HTR-8/SVneo (cell line): ENCODE results near the gene ZDHHC21.
"Not testable (repeated sequence)": the region's sequence is repeated elsewhere in the genome, so short reads cannot be mapped to it uniquely, and the experiment has no call there.

Experiments used
- DNase-seq: peaks from one replicate; pipeline ENCODE4 v3.0.0; 2011; ENCODE audit warnings: low spot score, mixed read lengths; ENCODE audit not compliant: insufficient read length
- FAIRE-seq: peaks from 2 replicates; lab custom pipeline; 2011; peaks lifted over from hg19 to GRCh38; lab: Jason Lieb, UNC

ZDHHC21 gene

GRCh38 chr9:14686168-14686567 lies 7.1 kb downstream of the ZDHHC21 start:
- DNase-seq (no peak), FAIRE-seq (no peak)

DNA sequence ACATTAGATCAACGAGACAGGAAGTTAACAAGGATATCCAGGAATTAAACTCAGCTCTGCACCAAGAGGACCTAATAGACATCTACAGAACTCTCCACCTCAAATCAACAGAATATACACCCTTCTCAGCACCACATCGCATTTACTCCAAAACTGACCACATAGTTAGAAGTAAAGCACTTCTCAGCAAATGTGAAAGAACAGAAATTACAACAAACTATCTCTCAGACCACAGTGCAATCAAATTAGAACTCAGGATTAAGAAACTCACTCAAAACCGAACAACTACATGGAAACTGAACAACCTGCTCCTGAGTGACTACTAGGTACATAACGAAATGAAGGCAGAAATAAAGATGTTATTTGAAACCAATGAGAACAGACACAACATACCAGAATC lies 10.6 kb downstream of the ZDHHC21 start:
- DNase-seq, FAIRE-seq: not testable (repeated sequence)

DNA sequence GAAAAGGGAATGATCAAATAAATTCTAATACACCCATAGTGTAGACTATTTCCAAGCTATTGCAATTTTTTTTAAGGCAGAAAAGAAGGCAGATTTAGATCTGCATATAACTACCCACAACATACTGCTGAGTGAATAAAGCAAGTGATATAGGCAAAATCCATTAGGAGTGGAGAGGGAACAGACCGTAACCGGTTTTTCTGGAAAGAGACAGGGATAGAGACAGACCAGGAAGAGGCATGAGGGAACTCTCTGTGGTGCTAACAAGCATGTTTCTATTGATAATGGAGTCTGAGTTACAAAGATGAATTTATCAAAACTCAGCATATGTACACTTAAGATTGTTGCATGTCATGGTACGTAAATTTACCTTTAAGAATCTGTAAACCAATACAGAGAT lies 14.5 kb downstream of the ZDHHC21 start:
- FAIRE-seq (no peak), DNase-seq (no peak)

GRCh38 chr9:14677872-14678271 lies 15.4 kb downstream of the ZDHHC21 start:
- FAIRE-seq (no peak), DNase-seq (no peak)

- DNase-seq (no peak), FAIRE-seq (no peak)
Observed at GRCh38 chr9:14677396-14677795, 15.8 kb downstream of the ZDHHC21 start.

DNA sequence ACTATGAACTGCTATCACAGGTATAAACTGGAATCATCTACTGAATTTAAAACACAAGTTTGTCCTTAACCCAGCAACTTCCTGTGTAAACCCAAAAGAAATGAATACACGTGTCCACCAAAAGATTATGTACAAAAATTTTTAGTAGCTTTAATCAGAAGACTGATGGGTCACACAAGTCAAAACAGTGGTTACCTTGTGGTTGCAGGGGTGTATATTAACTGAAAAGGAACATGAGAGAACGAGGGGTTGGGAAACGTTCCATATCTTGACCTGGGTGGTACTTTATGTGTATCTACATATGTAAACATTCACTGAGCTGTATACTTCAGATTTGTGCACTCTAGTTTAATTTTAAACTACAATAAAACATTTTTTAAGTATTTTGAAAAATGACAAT lies 18.6 kb downstream of the ZDHHC21 start:
- DNase-seq, result no peak
- no peak for FAIRE-seq

DNA sequence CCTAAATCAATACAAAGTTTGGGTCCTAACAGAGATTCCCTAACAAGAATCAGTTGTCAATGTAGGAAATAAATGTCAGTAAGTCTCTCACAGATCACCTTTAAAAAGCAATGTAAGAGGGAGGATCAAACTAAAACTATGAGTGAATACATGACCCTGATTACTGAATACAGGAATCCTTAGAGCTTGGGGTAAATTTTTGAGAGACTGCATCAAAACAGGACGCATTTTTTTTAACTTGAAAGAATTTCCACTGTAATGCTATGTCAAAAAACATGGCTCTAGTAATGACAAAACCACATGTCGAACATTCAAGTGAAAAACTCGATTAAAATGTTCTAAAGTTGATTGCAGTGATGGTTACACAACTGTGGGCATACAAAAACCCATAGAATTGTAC lies 21.9 kb downstream of the ZDHHC21 start:
- FAIRE-seq (no peak), DNase-seq (no peak)

GRCh38 chr9:14670718-14671117 lies 22.5 kb downstream of the ZDHHC21 start:
- FAIRE-seq, result no peak
- DNase-seq, result no peak

- FAIRE-seq, DNase-seq: not testable (repeated sequence)
Observed at GRCh38 chr9:14664022-14664421, 29.2 kb downstream of the ZDHHC21 start.

DNA sequence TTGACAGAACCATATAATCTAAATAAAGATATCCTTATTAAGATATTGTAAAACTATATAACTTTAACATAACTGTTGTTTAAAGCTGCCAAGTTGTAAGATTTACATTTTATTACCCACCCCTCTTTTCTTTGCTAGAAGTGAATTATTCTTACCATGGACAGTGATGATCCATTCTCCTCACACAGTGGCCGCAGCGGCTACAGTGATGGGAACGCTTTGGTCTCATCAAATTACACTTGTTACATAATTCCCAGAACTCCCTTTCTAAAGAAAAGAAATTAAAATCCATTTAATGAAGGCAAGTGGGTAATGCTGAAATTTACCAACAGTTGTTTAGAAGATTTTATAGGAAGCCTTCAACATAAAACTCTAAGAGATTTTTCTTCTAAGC lies 31.2 kb downstream of the ZDHHC21 start:
- DNase-seq, result no peak
- FAIRE-seq, result no peak

- DNase-seq, result no peak
Observed at GRCh38 chr9:14661421-14662059, 31.7 kb downstream of the ZDHHC21 start.

GRCh38 chr9:14660721-14661120 lies 32.5 kb downstream of the ZDHHC21 start:
- DNase-seq (no peak), FAIRE-seq (no peak)

More at GRCh38 chr9:14661421-14662059, 31.7 kb downstream of the ZDHHC21 start:
- no peak for FAIRE-seq

- no peak for FAIRE-seq
Observed at GRCh38 chr9:14654932-14655331, 38.3 kb downstream of the ZDHHC21 start.

GRCh38 chr9:14653511-14653910 lies 39.7 kb downstream of the ZDHHC21 start:
- FAIRE-seq, result no peak
- DNase-seq, result no peak

More at GRCh38 chr9:14654932-14655331, 38.3 kb downstream of the ZDHHC21 start:
- DNase-seq, result no peak

DNA sequence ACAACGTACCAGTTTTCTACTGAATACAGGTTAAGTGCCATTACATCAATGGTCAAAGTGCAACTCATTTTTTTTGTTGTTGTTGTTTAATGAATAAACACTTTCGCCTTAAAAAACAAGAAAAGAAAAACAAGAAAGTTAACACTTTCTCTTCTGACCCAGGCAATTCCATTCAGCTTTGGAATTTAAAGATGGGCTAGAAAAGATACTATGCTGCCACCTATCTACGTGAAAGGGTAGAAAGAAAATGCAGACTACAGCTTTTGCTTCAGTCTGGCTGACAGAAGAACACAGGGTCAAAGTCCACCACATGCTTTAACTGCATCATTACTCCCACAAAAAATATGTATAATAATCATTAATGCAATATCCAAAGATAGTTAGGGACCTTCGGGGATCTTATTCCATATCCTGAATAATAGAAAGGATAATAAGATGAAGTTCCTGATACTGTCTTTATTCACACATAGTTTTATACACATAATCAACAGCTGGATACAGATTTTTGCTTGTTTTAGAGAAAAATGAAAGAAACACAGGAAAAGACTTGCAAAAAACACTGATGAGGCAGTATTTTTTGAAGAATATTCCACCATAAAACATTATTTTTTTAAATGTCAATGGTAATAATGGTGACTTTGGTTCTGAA lies 40.4 kb downstream of the ZDHHC21 start:
- DNase-seq (no peak), FAIRE-seq (no peak)

GRCh38 chr9:14650596-14650995 lies 42.6 kb downstream of the ZDHHC21 start:
- FAIRE-seq (no peak), DNase-seq (no peak)

DNA sequence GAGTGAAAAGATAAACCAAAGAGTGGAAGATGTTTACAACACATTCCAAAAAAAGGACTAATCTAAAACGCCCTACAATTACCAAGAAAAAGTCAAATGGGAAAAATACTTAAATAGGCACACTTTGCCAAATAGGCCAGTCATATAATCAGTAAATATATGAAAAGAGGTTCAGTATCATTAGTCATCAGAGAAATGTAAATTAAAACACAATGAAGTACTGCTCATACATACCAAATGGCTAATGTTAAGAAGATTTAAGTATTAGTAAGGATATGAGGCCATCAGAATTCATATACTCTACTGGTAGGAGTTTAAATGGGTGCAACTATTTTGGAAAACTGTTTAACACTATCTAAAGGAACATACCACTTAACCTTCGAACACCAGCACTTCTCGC lies 47.6 kb downstream of the ZDHHC21 start:
- no peak for FAIRE-seq
- no peak for DNase-seq

- DNase-seq (no peak), FAIRE-seq (no peak)
Observed at GRCh38 chr9:14640967-14641366, 52.3 kb downstream of the ZDHHC21 start.

GRCh38 chr9:14640294-14640693 lies 52.9 kb downstream of the ZDHHC21 start:
- no peak for DNase-seq
- FAIRE-seq, result no peak

GRCh38 chr9:14633906-14634565 lies 59.2 kb downstream of the ZDHHC21 start:
- DNase-seq (no peak), FAIRE-seq (no peak)

DNA sequence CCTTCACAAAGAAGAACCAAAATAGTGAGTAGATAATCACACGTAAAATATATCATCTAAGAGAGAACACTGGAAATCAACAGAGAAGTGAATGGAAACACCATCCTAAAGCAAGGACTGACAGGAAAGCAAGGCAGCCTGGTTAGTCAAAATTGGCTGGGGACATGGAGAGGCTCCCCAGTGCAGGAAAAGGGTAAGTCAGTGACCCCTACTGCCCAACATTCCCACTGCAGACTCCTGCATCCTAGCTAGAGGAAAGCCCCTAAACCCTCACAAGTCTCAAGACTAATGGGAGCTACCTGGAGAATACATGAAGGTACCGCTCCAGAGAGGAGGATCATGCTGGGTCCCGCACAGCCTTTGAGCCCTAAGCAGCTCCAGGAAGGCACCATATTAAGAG lies 60.1 kb downstream of the ZDHHC21 start:
- FAIRE-seq (no peak), DNase-seq (no peak)
